Measurements from ENCODE around the gene VIPR1. TPM values are rescaled to one million over a fixed set of nuclear protein-coding genes. Genes with fewer than 3 reads are reported as not detected.

VIPR1 gene
- total RNA-seq, 1 experiment from 2014 or later, result 19.2 TPM

- Mint-ChIP-seq H3K4me3 (ENCODE audit: low read depth, unreplicated experiment) (peak overlapping the region; percentile 90), H3K27me3 (ENCODE audit: unreplicated experiment) (no peaks in the 10 kb centered on the region), H3K9me3 (ENCODE audit: low read depth, unreplicated experiment) (no peaks in the 10 kb centered on the region), H3K36me3 (ENCODE audit: insufficient read depth, unreplicated experiment) (peaks cover 30% of the 10 kb centered on the region), H3K4me1 (ENCODE audit: low read depth, unreplicated experiment) (peaks cover 35% of the 10 kb centered on the region), H3K27ac (ENCODE audit: unreplicated experiment) (no peak overlapping the region)
- TF ChIP-seq, protein P1, sequence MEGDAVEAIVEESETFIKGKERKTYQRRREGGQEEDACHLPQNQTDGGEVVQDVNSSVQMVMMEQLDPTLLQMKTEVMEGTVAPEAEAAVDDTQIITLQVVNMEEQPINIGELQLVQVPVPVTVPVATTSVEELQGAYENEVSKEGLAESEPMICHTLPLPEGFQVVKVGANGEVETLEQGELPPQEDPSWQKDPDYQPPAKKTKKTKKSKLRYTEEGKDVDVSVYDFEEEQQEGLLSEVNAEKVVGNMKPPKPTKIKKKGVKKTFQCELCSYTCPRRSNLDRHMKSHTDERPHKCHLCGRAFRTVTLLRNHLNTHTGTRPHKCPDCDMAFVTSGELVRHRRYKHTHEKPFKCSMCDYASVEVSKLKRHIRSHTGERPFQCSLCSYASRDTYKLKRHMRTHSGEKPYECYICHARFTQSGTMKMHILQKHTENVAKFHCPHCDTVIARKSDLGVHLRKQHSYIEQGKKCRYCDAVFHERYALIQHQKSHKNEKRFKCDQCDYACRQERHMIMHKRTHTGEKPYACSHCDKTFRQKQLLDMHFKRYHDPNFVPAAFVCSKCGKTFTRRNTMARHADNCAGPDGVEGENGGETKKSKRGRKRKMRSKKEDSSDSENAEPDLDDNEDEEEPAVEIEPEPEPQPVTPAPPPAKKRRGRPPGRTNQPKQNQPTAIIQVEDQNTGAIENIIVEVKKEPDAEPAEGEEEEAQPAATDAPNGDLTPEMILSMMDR (IDR thresholded peaks at IDR 0.05; ENCODE audit: unreplicated experiment), result no peak
- no peak for DNase-seq
- intact Hi-C loops (cut with micrococcal nuclease; ENCODE audit: unreplicated experiment), result no loop called here
- CTCF ChIA-PET, result interaction anchor here (0.6 to 1.4 kb wide), 4 partner anchors 9 to 102 kb away, joined by 3 to 4 read pairs (median 4); partner anchors contain the start of genes NKTR and SS18L2
- no TSS peak for BruUV-seq (replicated peaks)
Observed at GRCh38 chr3:42581400-42581708, 78.9 kb downstream of the VIPR1 start.

DNA sequence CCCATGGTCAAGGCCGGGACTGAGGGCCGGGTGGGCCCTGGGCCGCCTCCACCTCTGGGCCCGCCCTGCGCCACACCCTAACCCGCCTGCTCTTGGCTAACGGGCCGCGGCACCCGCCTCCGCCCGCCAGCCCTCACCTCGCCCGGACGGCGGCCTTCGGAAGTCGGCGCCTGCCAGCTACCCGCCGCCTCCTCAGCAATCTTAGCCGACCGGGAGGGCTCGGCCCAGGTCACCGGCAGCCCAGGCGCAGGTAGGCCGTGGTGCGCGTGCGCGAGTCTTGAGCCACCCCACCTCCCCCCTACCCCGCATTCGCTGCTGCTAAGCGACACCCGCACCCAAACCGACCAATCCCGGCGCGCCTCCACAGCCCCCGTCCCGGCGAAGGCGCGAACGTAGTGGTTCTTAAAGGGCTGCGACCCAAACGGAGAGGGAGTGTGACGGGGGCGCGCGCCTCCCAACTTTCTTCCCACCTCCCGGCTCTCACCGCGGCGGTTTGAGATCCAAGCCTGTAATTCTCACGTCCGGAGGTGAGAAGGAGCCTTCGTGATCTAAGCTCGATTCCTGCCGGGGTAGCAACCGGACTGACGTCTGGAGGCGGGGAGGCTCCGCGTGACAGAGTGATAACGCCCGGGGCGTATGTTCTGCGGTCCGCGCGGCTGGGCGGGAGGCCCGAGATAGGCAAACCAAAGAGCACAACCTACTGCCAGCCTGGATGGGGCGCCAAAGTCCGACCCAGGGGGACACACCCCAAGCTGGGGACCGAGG lies 79.4 kb downstream of the VIPR1 start, which contains the start of gene SEC22C:
Gene SEC22C, minus strand, starts transcription at position 259 of the 765 bp plus-strand sequence. CDS start 12,921 bp downstream, outside the sequence.
- no TSS peak for BruUV-seq (replicated peaks)
- peak within 1 kb of the TSS; percentile 90 for H3K4me3 Mint-ChIP-seq (ENCODE audit: low read depth, unreplicated experiment)
- intact Hi-C loops (cut with micrococcal nuclease; ENCODE audit: unreplicated experiment), result no loop called here
- H3K27me3 Mint-ChIP-seq (ENCODE audit: unreplicated experiment), result no peaks in the 10 kb centered on the region
- DNase-seq, result peak; percentile 96
- CTCF ChIA-PET, result interaction anchor here (0.6 to 1.4 kb wide), 4 partner anchors 18 to 102 kb away, joined by 3 to 4 read pairs (median 4); partner anchors contain the start of gene NKTR
- peaks cover 35% of the 10 kb centered on the region for H3K4me1 Mint-ChIP-seq (ENCODE audit: low read depth, unreplicated experiment)
- peak within 1 kb of the TSS; percentile 66 for H3K27ac Mint-ChIP-seq (ENCODE audit: unreplicated experiment)
- peaks cover 30% of the 10 kb centered on the region for H3K36me3 Mint-ChIP-seq (ENCODE audit: insufficient read depth, unreplicated experiment)
- no peaks in the 10 kb centered on the region for H3K9me3 Mint-ChIP-seq (ENCODE audit: low read depth, unreplicated experiment)
- TF ChIP-seq, protein P1 (IDR thresholded peaks at IDR 0.05; ENCODE audit: unreplicated experiment), result no peak

GRCh38 chr3:42582474-42583070 lies 80.1 kb downstream of the VIPR1 start:
- TF ChIP-seq, protein P1 (IDR thresholded peaks at IDR 0.05; ENCODE audit: unreplicated experiment), result no peak
- no peaks in the 10 kb centered on the region for H3K27me3 Mint-ChIP-seq (ENCODE audit: unreplicated experiment)
- H3K36me3 Mint-ChIP-seq (ENCODE audit: insufficient read depth, unreplicated experiment), result peaks cover 25% of the 10 kb centered on the region
- TSS peak; percentile 67 for BruUV-seq (replicated peaks)
- peaks cover 35% of the 10 kb centered on the region for H3K4me1 Mint-ChIP-seq (ENCODE audit: low read depth, unreplicated experiment)
- peak overlapping the region; percentile 66 for H3K27ac Mint-ChIP-seq (ENCODE audit: unreplicated experiment)
- no peaks in the 10 kb centered on the region for H3K9me3 Mint-ChIP-seq (ENCODE audit: low read depth, unreplicated experiment)
- peak overlapping the region; percentile 90 for H3K4me3 Mint-ChIP-seq (ENCODE audit: low read depth, unreplicated experiment)
- intact Hi-C loops (cut with micrococcal nuclease; ENCODE audit: unreplicated experiment), result no loop called here
- CTCF ChIA-PET, result interaction anchor here (0.7 to 1.4 kb wide), 2 partner anchors 18 to 31 kb away, joined by 3 to 4 read pairs; partner anchors contain the start of gene NKTR
- DNase-seq, result no peak

Other genes starting within 250 kb of the VIPR1 start
- gene CCK, start 236.5 kb upstream of the VIPR1 start, total RNA-seq (2022), result not detected in 2 replicates
- not detected in 2 replicates for gene LYZL4, start 92.0 kb upstream of the VIPR1 start, total RNA-seq (2022)
- 32.1 and 42.3 TPM in 2 replicates for gene SEC22C, start 79.3 kb downstream of the VIPR1 start, total RNA-seq (2022)
- 23.7 and 25.3 TPM in 2 replicates for gene SS18L2, start 88.2 kb downstream of the VIPR1 start, total RNA-seq (2022)
- gene NKTR, start 98.0 kb downstream of the VIPR1 start, total RNA-seq (2022), result 61.3 and 70.0 TPM in 2 replicates
- gene ZBTB47, start 151.1 kb downstream of the VIPR1 start, total RNA-seq (2022), result 6.0 and 7.2 TPM in 2 replicates
- not detected in 2 replicates for gene KLHL40, start 182.9 kb downstream of the VIPR1 start, total RNA-seq (2022)
- gene HHATL, start 200.2 kb downstream of the VIPR1 start, total RNA-seq (2022), result not detected in 2 replicates